Activated CD4-positive, alpha-beta memory T cell treated with anti-CD3 and anti-CD28 coated beads, Interleukin-2, amount 10 ng/mL, durations not matched to agents 7 days and 5 days (primary cell): ENCODE results near the gene CDKN2B-AS1. TPM values are rescaled to one million over a fixed set of nuclear protein-coding genes. Genes with fewer than 3 reads are reported as not detected.

Source experiments
- CTCF ChIA-PET: fragments of 350-600 bp; sonication (Branson Sonifier 250); formaldehyde crosslinking; loops from one replicate; lab custom pipeline; 2021; ENCODE audit warnings: antibody characterized with exemption, inconsistent platforms; lab: Charles Lee
- POLR2A ChIA-PET: fragments of 350-600 bp; sonication (Branson Sonifier 250); formaldehyde crosslinking; loops from one replicate; lab custom pipeline; 2021; ENCODE audit warnings: antibody characterized with exemption; lab: Charles Lee
- DNase-seq: peaks from one replicate; pipeline ENCODE4 v3.0.0-alpha.2; 2020
- H3K27ac Mint-ChIP-seq: one replicate; pipeline ENCODE4 v1.8.0; 2021; ENCODE audit warnings: mild to moderate bottlenecking, mixed read lengths
- H3K27me3 Mint-ChIP-seq: one replicate; pipeline ENCODE4 v1.8.0; 2021; ENCODE audit warnings: mixed read lengths
- H3K36me3 Mint-ChIP-seq: one replicate; pipeline ENCODE4 v1.8.0; 2021; ENCODE audit warnings: low read depth, mixed read lengths
- H3K4me1 Mint-ChIP-seq: one replicate; pipeline ENCODE4 v1.8.0; 2021; ENCODE audit warnings: mixed read lengths
- H3K4me3 Mint-ChIP-seq: one replicate; pipeline ENCODE4 v1.8.0; 2021; ENCODE audit warnings: mild to moderate bottlenecking, mixed read lengths
- H3K9me3 Mint-ChIP-seq: one replicate; pipeline ENCODE4 v1.8.0; 2021; ENCODE audit warnings: mixed read lengths
- total RNA-seq, 2 experiments: library from RNA; stranded (reverse); gene quantifications; one replicate each; pipeline ENCODE4 v1.2.3, GENCODE V29; 2021

CDKN2B-AS1 gene
- total RNA-seq, 2 experiments from 2014 or later: 2.6 TPM

DNA sequence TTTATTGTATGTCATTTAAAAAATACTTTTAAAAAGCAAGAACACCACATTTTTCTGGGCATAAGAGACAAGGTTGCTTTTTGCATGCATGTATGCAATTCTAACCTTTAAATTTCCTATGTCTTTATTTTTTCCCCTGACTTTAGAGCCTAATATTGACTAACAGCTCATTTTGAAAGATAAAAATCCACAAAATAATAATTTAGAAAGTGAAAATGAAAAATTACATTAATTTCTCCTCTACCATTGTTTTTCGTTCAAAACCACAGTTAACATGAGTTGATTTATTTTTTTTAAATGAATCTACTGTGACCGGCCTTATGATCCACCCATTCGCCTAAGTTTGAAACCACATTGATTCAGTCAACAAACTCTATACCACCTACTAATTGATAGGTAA is 152.0 kb downstream of the CDKN2B-AS1 start:
- ChIA-PET CTCF (interaction anchor here (1.1 to 2.3 kb wide), 2 partner anchors 27 to 98 kb away, joined by 4 to 12 read pairs; no protein-coding TSS in a partner anchor), POLR2A (interaction anchor here (1.1 to 1.9 kb wide), 4 partner anchors 29 to 343 kb away, joined by 3 to 4 read pairs (median 4); no protein-coding TSS in a partner anchor)
- Mint-ChIP-seq H3K27me3 (peaks cover 42% of the 10 kb centered on the region), H3K36me3 (no peaks in the 10 kb centered on the region), H3K4me3 (no peak overlapping the region), H3K27ac (no peak overlapping the region), H3K4me1 (peaks cover 24% of the 10 kb centered on the region), H3K9me3 (no peaks in the 10 kb centered on the region)
- DNase-seq: no peak

DNA sequence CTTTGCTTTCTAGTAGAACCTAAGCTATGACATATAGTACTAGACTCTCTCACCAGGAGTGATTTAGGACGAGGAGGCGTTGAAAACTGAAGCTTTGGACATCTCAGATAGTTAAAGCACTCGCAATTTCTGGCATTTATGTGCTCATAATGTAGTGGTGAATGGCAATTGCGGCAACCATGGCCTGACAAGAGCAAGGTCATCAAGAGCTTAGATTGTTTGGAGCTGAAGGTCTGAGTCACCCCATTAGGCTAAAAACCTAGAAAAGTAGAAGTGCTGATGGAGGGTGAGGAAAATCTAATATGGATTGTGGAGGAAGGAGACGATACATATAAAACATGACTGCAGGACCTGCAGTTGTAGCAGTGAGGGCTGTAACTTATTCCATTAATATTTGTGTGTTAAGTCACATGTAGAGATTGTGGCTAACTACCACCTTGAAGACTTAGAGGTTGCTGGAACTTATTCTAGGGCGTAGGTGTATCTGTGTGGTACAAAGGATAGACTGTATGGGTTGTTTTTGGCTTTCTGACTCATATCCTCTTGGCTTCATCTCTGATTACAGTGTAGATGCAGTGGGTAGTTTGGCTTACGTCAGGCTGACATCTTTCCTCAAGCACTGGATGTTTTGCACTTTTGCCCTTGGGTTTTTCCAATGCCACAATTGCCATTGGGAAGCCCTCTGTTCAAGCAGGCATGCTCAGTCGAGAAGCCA is 153.4 kb downstream of the CDKN2B-AS1 start:
- peaks cover 42% of the 10 kb centered on the region for H3K27me3 Mint-ChIP-seq
- POLR2A ChIA-PET: interaction anchor here (0.7 to 1.9 kb wide), 3 partner anchors 28 to 345 kb away, joined by 3 to 4 read pairs (median 3); no protein-coding TSS in a partner anchor
- H3K9me3 Mint-ChIP-seq: no peaks in the 10 kb centered on the region
- H3K4me3 Mint-ChIP-seq: no peak overlapping the region
- peaks cover 24% of the 10 kb centered on the region for H3K4me1 Mint-ChIP-seq
- H3K27ac Mint-ChIP-seq: no peak overlapping the region
- no peaks in the 10 kb centered on the region for H3K36me3 Mint-ChIP-seq
- CTCF ChIA-PET: interaction anchor here (1.1 to 2.3 kb wide), 5 partner anchors 24 to 140 kb away, joined by 3 to 12 read pairs (median 4); no protein-coding TSS in a partner anchor
- DNase-seq: peak; percentile 25

DNA sequence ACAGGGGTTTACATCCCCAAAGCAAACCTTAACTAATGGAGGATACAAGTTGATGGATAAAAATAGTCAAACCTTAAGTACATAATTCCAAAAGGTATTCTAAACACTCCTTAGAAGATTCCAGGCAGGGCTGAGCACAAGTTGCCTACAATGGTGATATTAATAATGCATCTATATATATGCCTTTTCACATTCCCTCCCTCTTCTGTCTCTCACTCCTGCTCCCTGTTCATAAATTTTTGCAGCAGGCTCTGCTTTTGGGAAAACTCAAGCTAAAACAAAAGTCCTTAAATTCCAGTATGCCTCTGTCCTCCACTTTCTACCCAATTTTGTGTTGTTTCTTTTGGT is 153.9 kb downstream of the CDKN2B-AS1 start:
- CTCF ChIA-PET: interaction anchor here (1.5 kb wide), 1 partner anchor 24 kb away, joined by 4 read pairs; no protein-coding TSS in a partner anchor
- no peak overlapping the region for H3K4me3 Mint-ChIP-seq
- H3K27me3 Mint-ChIP-seq: peaks cover 44% of the 10 kb centered on the region

DNA sequence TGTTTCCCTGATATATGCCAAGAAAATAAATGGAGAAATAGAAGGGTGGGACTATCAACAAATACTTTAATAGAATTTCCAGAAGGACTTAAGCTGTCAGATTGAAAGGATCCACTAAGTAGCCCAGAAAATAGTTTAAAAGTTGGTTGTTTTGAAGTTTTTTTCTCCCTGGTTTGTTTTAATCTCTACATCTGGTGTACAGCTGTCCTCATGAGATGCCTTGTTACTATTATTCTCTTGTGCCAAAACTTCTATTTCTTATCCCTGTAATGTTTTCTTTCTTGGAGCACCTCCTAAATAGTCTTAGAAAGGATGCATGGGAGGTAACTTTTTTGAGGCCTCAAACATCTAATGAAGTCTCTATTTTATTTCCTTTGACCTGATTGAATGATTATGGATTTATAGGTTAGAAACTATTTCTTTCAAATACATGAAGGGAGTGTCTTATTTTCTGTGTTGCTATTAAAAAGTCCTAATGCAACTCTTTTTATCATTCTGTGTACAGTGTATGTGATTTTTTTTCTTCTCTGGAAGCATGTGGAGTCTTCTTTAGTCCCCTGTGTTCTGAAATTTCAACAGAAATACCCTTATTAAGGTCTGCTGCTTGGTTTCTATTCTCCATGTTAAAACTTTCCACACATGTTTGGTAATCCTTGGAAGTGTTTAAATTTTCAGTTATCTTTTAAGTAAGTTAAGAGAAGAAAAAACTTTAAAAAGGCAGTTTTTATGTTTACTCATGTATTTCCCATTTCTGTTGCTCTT is 154.5 kb downstream of the CDKN2B-AS1 start:
- H3K27ac Mint-ChIP-seq: no peak overlapping the region
- H3K36me3 Mint-ChIP-seq: no peaks in the 10 kb centered on the region
- H3K4me1 Mint-ChIP-seq: peaks cover 24% of the 10 kb centered on the region
- H3K4me3 Mint-ChIP-seq: no peak overlapping the region
- ChIA-PET POLR2A (interaction anchor here (1.0 kb wide), 1 partner anchor 9 kb away, joined by 3 read pairs; no protein-coding TSS in a partner anchor), CTCF (interaction anchor here (1.5 kb wide), 1 partner anchor 25 kb away, joined by 4 read pairs; no protein-coding TSS in a partner anchor)
- peaks cover 41% of the 10 kb centered on the region for H3K27me3 Mint-ChIP-seq
- no peaks in the 10 kb centered on the region for H3K9me3 Mint-ChIP-seq
- DNase-seq: no peak

More for the DNA sequence above, 153.9 kb downstream of the CDKN2B-AS1 start:
- Mint-ChIP-seq H3K27ac (no peak overlapping the region), H3K36me3 (no peaks in the 10 kb centered on the region), H3K4me1 (peaks cover 24% of the 10 kb centered on the region), H3K9me3 (no peaks in the 10 kb centered on the region)
- POLR2A ChIA-PET: interaction anchor here (1.0 kb wide), 1 partner anchor 10 kb away, joined by 3 read pairs; no protein-coding TSS in a partner anchor
- DNase-seq: no peak

DNA sequence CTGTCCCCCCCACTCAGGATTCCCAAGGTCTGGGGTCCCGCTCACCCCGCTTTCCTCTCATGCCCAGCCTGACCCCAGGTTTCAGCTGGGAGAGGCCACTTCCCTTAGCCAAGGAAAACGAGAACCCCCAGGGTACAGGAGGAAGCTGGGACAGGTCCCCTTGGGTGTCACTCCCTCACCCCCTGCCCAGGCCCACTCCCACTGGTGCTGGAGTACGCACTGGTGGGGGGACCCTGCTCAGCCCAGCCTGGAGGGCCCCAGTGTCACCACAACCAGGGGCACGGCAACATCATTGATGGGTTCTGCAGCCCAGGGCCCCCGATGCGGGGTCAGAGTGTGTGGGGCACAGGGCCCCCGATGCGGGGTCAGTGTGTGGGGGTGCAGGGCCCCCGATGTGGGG is 159.5 kb downstream of the CDKN2B-AS1 start:
- Mint-ChIP-seq H3K36me3 (no peaks in the 10 kb centered on the region), H3K27ac (no peak overlapping the region), H3K27me3 (peaks cover 32% of the 10 kb centered on the region), H3K4me3 (no peak overlapping the region), H3K9me3 (no peaks in the 10 kb centered on the region), H3K4me1 (peaks cover under 1% of the 10 kb centered on the region)
- ChIA-PET POLR2A (no interaction called here), CTCF (no interaction called here)
- no peak for DNase-seq

DNA sequence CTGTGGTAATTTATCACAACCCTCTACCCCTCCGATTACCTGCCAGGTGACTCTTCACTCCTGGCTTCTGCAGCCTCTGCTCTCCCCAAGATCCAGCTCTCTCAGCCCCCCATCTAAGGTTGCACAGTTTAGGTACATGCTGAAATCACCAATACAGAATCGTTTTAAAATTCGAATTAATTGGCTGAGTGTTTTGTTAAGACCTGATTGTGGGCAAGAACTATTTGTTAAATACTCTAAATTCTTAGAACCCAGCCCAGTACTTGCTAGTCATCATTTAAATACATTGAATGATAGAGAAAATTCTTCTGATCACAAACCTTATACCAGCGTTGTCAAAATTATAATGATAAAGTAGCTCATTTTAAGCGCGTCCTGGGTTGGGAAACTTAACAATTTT is 162.0 kb downstream of the CDKN2B-AS1 start:
- ChIA-PET CTCF (no interaction called here), POLR2A (no interaction called here)
- Mint-ChIP-seq H3K27ac (no peak overlapping the region), H3K4me3 (no peak overlapping the region), H3K27me3 (peaks cover 33% of the 10 kb centered on the region), H3K4me1 (peaks cover 1% of the 10 kb centered on the region), H3K9me3 (no peaks in the 10 kb centered on the region), H3K36me3 (no peaks in the 10 kb centered on the region)
- no peak for DNase-seq

DNA sequence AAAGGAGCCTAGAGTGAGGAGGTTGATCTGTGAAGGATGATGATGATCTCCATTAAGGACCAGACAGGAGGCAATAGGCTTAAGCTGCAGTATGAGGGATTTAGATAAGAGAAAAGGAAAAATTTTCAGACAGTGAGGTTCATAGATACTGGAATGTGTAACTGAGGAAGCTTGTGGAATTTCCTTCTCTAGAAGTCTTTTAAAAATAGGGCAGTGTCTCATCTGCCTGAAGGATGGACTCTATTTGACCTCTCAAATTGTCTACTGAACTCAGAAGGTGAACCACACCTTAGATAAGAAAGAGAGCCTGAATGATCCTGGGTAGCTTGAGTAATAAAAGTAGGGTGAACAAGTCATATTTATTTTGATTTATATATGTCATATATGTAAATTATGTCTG is 162.7 kb downstream of the CDKN2B-AS1 start:
- DNase-seq: no peak
- ChIA-PET CTCF (no interaction called here), POLR2A (interaction anchor here (1.4 kb wide), 1 partner anchor 8 kb away, joined by 3 read pairs; no protein-coding TSS in a partner anchor)
- Mint-ChIP-seq H3K9me3 (no peaks in the 10 kb centered on the region), H3K27ac (no peak overlapping the region), H3K4me1 (peaks cover 1% of the 10 kb centered on the region), H3K4me3 (no peak overlapping the region), H3K27me3 (peaks cover 33% of the 10 kb centered on the region), H3K36me3 (no peaks in the 10 kb centered on the region)

DNA sequence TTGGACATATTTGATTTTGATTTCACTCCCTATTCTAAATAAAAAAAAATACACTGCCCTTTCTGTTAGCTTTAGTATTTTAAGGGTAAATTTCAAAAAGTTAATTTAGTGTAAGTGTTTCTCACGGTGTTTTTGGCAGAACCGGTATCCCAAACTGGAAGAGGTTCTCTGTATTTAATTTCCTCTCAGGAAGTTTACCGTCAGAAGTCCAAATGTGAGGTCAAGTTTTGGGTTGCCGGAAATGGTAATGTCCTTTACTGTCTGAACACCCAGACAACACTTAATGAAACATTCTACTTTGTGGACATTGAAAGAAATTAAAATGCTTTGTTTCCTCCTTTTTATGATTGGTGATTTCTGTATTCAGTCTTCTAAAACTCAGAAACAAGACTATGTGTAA is 163.2 kb downstream of the CDKN2B-AS1 start:
- no peak overlapping the region for H3K27ac Mint-ChIP-seq
- H3K9me3 Mint-ChIP-seq: no peaks in the 10 kb centered on the region
- peaks cover 33% of the 10 kb centered on the region for H3K27me3 Mint-ChIP-seq
- CTCF ChIA-PET: interaction anchor here (1.6 kb wide), 1 partner anchor 86 kb away, joined by 4 read pairs; no protein-coding TSS in a partner anchor
- no peaks in the 10 kb centered on the region for H3K36me3 Mint-ChIP-seq
- no peak for DNase-seq
- POLR2A ChIA-PET: interaction anchor here (1.4 kb wide), 1 partner anchor 9 kb away, joined by 3 read pairs; no protein-coding TSS in a partner anchor
- no peak overlapping the region for H3K4me3 Mint-ChIP-seq
- peaks cover 1% of the 10 kb centered on the region for H3K4me1 Mint-ChIP-seq

DNA sequence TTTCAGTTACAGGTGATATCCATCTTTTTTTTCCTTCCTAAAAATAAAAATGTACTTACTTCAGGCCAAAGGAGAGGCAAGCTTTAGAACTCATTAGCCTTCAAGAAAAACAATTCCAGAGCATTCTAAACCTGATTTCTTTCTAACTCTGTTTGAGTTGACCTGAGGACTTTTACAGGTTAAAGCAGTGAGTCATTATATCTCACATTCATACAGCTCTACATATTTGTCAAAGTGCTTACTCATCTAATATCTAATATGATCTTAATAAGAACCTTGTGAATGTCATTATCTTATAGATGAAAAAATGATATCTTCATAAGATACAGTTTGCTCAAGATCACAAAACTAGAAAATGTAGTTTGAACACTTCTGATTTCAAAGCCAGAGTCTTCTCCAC is 163.7 kb downstream of the CDKN2B-AS1 start:
- Mint-ChIP-seq H3K4me3 (no peak overlapping the region), H3K36me3 (no peaks in the 10 kb centered on the region), H3K9me3 (no peaks in the 10 kb centered on the region), H3K27ac (no peak overlapping the region), H3K27me3 (peaks cover 31% of the 10 kb centered on the region), H3K4me1 (peaks cover 1% of the 10 kb centered on the region)
- no peak for DNase-seq
- ChIA-PET CTCF (interaction anchor here (1.6 kb wide), 1 partner anchor 86 kb away, joined by 4 read pairs; no protein-coding TSS in a partner anchor), POLR2A (interaction anchor here (1.4 kb wide), 1 partner anchor 9 kb away, joined by 3 read pairs; no protein-coding TSS in a partner anchor)

DNA sequence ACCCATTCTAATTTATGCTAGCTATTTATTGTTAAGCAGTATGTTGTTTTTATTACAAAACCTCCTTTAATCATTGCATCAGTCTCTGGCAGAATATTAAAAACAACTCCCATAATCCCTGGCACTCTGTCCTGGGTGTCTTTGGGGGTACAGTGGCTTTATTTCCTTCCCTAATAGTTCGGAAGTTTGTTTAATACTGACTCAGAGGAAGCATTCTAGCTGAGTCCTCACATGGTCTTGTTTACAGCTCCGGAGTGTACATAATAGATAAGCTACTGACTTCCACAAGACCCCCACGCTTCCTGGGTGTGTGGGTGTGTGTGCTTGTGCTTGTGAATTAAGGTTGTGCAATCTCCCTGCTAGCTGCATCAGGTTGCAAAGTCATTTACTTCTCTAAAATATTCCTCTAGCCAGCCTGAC is 164.3 kb downstream of the CDKN2B-AS1 start:
- H3K27me3 Mint-ChIP-seq: peaks cover 29% of the 10 kb centered on the region
- CTCF ChIA-PET: interaction anchor here (1.6 kb wide), 1 partner anchor 85 kb away, joined by 4 read pairs; no protein-coding TSS in a partner anchor
- POLR2A ChIA-PET: interaction anchor here (1.4 kb wide), 1 partner anchor 10 kb away, joined by 3 read pairs; no protein-coding TSS in a partner anchor
- no peak overlapping the region for H3K4me3 Mint-ChIP-seq
- H3K9me3 Mint-ChIP-seq: no peaks in the 10 kb centered on the region
- peaks cover 1% of the 10 kb centered on the region for H3K4me1 Mint-ChIP-seq
- DNase-seq: no peak
- H3K36me3 Mint-ChIP-seq: no peaks in the 10 kb centered on the region
- H3K27ac Mint-ChIP-seq: no peak overlapping the region

DNA sequence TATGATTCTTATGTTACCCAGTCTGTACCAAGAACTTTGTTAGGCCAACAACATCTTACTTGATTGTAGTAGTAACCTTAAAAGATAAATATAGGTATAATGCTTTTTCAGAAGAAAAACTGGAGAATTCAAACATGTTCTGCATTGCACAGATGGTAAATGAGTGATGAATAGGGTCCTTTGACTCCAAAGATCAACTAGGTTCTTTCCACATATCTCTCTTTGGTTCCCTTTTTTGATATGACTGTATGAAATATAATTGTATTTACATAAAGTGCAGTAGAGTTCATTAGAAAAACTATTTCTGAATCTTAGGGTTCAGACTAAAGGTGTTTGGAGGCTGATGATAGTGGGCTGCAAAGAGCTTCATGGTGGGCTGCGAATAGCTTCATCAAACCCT is 165.0 kb downstream of the CDKN2B-AS1 start:
- no peaks in the 10 kb centered on the region for H3K9me3 Mint-ChIP-seq
- ChIA-PET CTCF (interaction anchor here (1.6 kb wide), 1 partner anchor 84 kb away, joined by 4 read pairs; no protein-coding TSS in a partner anchor), POLR2A (interaction anchor here (1.0 kb wide), 1 partner anchor 16 kb away, joined by 3 read pairs; no protein-coding TSS in a partner anchor)
- no peak overlapping the region for H3K4me3 Mint-ChIP-seq
- H3K27me3 Mint-ChIP-seq: peaks cover 31% of the 10 kb centered on the region
- peaks cover 1% of the 10 kb centered on the region for H3K4me1 Mint-ChIP-seq
- no peak overlapping the region for H3K27ac Mint-ChIP-seq
- no peak for DNase-seq
- no peaks in the 10 kb centered on the region for H3K36me3 Mint-ChIP-seq

DNA sequence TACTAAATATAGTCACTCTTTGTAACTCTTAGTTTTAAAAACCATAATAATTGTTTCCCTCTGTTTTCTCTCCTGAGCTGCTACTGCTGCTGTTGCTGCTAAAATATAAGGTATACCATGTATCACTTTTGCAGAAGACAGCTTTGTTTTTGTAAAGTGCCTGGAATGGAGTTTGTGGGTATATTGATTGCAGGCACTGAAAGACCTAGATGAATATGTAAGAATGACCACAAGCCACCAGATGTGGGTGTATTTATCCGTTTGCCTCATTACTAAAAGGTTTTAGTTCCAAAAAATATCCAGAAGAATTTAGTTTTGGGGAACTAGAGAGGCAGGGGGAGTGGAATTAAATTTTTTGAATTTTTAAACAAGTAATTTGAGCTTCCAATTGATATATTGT is 165.6 kb downstream of the CDKN2B-AS1 start:
- peaks cover 1% of the 10 kb centered on the region for H3K4me1 Mint-ChIP-seq
- H3K36me3 Mint-ChIP-seq: no peaks in the 10 kb centered on the region
- H3K9me3 Mint-ChIP-seq: no peaks in the 10 kb centered on the region
- no peak overlapping the region for H3K27ac Mint-ChIP-seq
- H3K4me3 Mint-ChIP-seq: no peak overlapping the region
- CTCF ChIA-PET: no interaction called here
- POLR2A ChIA-PET: interaction anchor here (1.0 kb wide), 1 partner anchor 15 kb away, joined by 3 read pairs; no protein-coding TSS in a partner anchor
- H3K27me3 Mint-ChIP-seq: peaks cover 36% of the 10 kb centered on the region
- no peak for DNase-seq
